ENCODE data around the gene SARS2.

The SARS2 gene

GRCh38 chr19:38920602-38921419, 9.8 kb downstream of the SARS2 start:
- TF ChIP-seq SPI1 (IDR thresholded peaks at IDR 0.05; ENCODE audit: low read depth, low read length) (no peak), TAF1 (IDR thresholded peaks at IDR 0.05; ENCODE audit: low read depth, low read length) (no peak), POU2F2 (IDR thresholded peaks at IDR 0.05; ENCODE audit: low read depth, low read length) (no peak), PAX5 (IDR thresholded peaks at IDR 0.05; ENCODE audit: insufficient read depth, low read length, severe bottlenecking) (no peak), POLR2A (IDR thresholded peaks at IDR 0.05; ENCODE audit: low read depth, low read length) (no peak), POLR2AphosphoS5 (IDR thresholded peaks at IDR 0.05; ENCODE audit: low read depth, low read length) (peak; percentile 5; the same call in 1 of the 2 replicates)
- DNase-seq (ENCODE audit: insufficient read length, low spot score) (no peak), FAIRE-seq (peak; percentile 73)

- no peak for DNase-seq (ENCODE audit: insufficient read length, low spot score)
- FAIRE-seq, result no peak
- TF ChIP-seq POLR2A (IDR thresholded peaks at IDR 0.05; ENCODE audit: low read depth, low read length) (no peak), TAF1 (IDR thresholded peaks at IDR 0.05; ENCODE audit: low read depth, low read length) (no peak), PAX5 (IDR thresholded peaks at IDR 0.05; ENCODE audit: insufficient read depth, low read length, severe bottlenecking) (no peak), POLR2AphosphoS5 (IDR thresholded peaks at IDR 0.05; ENCODE audit: low read depth, low read length) (no peak), SPI1 (IDR thresholded peaks at IDR 0.05; ENCODE audit: low read depth, low read length) (no peak), POU2F2 (IDR thresholded peaks at IDR 0.05; ENCODE audit: low read depth, low read length) (no peak)
Observed at GRCh38 chr19:38919837-38920601, 10.5 kb downstream of the SARS2 start.

GRCh38 chr19:38918526-38918925, 12.0 kb downstream of the SARS2 start:
- DNase-seq (ENCODE audit: insufficient read length, low spot score) (no peak), FAIRE-seq (no peak)
- TF ChIP-seq SPI1 (IDR thresholded peaks at IDR 0.05; ENCODE audit: low read depth, low read length) (no peak), POLR2A (IDR thresholded peaks at IDR 0.05; ENCODE audit: low read depth, low read length) (no peak), POU2F2 (IDR thresholded peaks at IDR 0.05; ENCODE audit: low read depth, low read length) (no peak), PAX5 (IDR thresholded peaks at IDR 0.05; ENCODE audit: insufficient read depth, low read length, severe bottlenecking) (no peak), TAF1 (IDR thresholded peaks at IDR 0.05; ENCODE audit: low read depth, low read length) (no peak)

GRCh38 chr19:38917921-38918491, 12.6 kb downstream of the SARS2 start:
- TF ChIP-seq POLR2AphosphoS5 (IDR thresholded peaks at IDR 0.05; ENCODE audit: low read depth, low read length) (no peak), SPI1 (IDR thresholded peaks at IDR 0.05; ENCODE audit: low read depth, low read length) (no peak), PAX5 (IDR thresholded peaks at IDR 0.05; ENCODE audit: insufficient read depth, low read length, severe bottlenecking) (no peak), TAF1 (IDR thresholded peaks at IDR 0.05; ENCODE audit: low read depth, low read length) (no peak), POU2F2 (IDR thresholded peaks at IDR 0.05; ENCODE audit: low read depth, low read length) (no peak), POLR2A (IDR thresholded peaks at IDR 0.05; ENCODE audit: low read depth, low read length) (no peak)
- DNase-seq (ENCODE audit: insufficient read length, low spot score) (no peak), FAIRE-seq (no peak)

- TF ChIP-seq PAX5 (IDR thresholded peaks at IDR 0.05; ENCODE audit: insufficient read depth, low read length, severe bottlenecking) (no peak), TAF1 (IDR thresholded peaks at IDR 0.05; ENCODE audit: low read depth, low read length) (no peak), POU2F2 (IDR thresholded peaks at IDR 0.05; ENCODE audit: low read depth, low read length) (no peak), POLR2A (IDR thresholded peaks at IDR 0.05; ENCODE audit: low read depth, low read length) (no peak)
- FAIRE-seq (no peak), DNase-seq (ENCODE audit: insufficient read length, low spot score) (no peak)
Observed at GRCh38 chr19:38917516-38917915, 13.0 kb downstream of the SARS2 start.

GRCh38 chr19:38915329-38916321, 14.9 kb downstream of the SARS2 start:
- DNase-seq (ENCODE audit: insufficient read length, low spot score) (no peak), FAIRE-seq (no peak)
- TF ChIP-seq SPI1 (IDR thresholded peaks at IDR 0.05; ENCODE audit: low read depth, low read length), result no peak
- no peak for TF ChIP-seq PAX5 (IDR thresholded peaks at IDR 0.05; ENCODE audit: insufficient read depth, low read length, severe bottlenecking)
- no peak for TF ChIP-seq POLR2A (IDR thresholded peaks at IDR 0.05; ENCODE audit: low read depth, low read length)
- no peak for TF ChIP-seq TAF1 (IDR thresholded peaks at IDR 0.05; ENCODE audit: low read depth, low read length)
- no peak for TF ChIP-seq POLR2AphosphoS5 (IDR thresholded peaks at IDR 0.05; ENCODE audit: low read depth, low read length)
- TF ChIP-seq POU2F2 (IDR thresholded peaks at IDR 0.05; ENCODE audit: low read depth, low read length), result no peak

- FAIRE-seq, result no peak
- TF ChIP-seq SPI1 (IDR thresholded peaks at IDR 0.05; ENCODE audit: low read depth, low read length) (no peak), POU2F2 (IDR thresholded peaks at IDR 0.05; ENCODE audit: low read depth, low read length) (no peak)
- no peak for DNase-seq (ENCODE audit: insufficient read length, low spot score)
Observed at GRCh38 chr19:38913958-38914357, 16.6 kb downstream of the SARS2 start.

GRCh38 chr19:38912600-38913514, 17.7 kb downstream of the SARS2 start:
- TF ChIP-seq SPI1 (IDR thresholded peaks at IDR 0.05; ENCODE audit: low read depth, low read length), result peak; percentile 23; the same call in 1 of the 2 replicates
- no peak for TF ChIP-seq PAX5 (IDR thresholded peaks at IDR 0.05; ENCODE audit: insufficient read depth, low read length, severe bottlenecking)
- peak; percentile 76 for FAIRE-seq
- DNase-seq (ENCODE audit: insufficient read length, low spot score), result no peak
